ENCODE results near the gene RNF5.

DNA sequence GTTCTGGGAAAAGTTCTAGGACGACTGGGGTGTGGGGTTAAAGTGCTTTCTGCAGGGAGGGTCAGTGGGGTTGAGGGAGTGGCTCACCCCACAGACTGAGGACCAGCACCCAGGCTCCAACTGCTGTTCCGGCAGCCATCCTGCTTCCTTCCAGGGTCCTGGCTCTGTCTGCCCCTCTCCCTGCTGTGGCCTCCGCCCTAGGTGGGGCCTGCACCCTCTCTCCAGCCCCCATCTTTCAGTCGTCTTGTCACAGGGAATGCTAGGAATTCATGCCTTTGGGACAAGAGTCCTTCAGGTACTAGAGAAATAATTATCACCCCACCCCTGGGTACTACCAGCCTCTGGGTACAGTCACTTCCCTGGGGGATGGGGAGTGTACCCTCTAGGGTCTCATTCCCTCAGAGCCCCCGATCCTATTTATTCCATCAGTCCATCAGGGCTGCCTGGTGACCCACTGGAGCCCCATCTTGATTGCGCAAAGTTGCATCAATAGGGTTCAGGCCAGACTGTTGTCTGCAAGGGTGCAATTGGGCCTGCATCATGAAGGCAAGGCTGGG is 6.0 kb downstream of the RNF5 start, which contains the start of gene AGER:
- no peak for TF ChIP-seq EZH2phosphoT487 (IDR thresholded peaks at IDR 0.05; ENCODE audit: low read depth, severe bottlenecking, unreplicated experiment)
- TF ChIP-seq, protein P1, sequence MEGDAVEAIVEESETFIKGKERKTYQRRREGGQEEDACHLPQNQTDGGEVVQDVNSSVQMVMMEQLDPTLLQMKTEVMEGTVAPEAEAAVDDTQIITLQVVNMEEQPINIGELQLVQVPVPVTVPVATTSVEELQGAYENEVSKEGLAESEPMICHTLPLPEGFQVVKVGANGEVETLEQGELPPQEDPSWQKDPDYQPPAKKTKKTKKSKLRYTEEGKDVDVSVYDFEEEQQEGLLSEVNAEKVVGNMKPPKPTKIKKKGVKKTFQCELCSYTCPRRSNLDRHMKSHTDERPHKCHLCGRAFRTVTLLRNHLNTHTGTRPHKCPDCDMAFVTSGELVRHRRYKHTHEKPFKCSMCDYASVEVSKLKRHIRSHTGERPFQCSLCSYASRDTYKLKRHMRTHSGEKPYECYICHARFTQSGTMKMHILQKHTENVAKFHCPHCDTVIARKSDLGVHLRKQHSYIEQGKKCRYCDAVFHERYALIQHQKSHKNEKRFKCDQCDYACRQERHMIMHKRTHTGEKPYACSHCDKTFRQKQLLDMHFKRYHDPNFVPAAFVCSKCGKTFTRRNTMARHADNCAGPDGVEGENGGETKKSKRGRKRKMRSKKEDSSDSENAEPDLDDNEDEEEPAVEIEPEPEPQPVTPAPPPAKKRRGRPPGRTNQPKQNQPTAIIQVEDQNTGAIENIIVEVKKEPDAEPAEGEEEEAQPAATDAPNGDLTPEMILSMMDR (IDR thresholded peaks at IDR 0.05; ENCODE audit: poor library complexity) = no peak

Measured in hepatocyte (in vitro differentiated cells).